Transverse colon (tissue), 4 donors: ENCODE measurements around the gene MON2. TPM values are rescaled to one million over a fixed set of nuclear protein-coding genes. Genes with fewer than 3 reads are reported as not detected.

Experiments
- DNase-seq: peaks from one replicate; pipeline ENCODE4 v3.0.0-alpha.2; 2019
- H3K27ac ChIP-seq, 4 donors: fragments of 200-600 bp; sonication (generic); 2 replicates each; pipeline ENCODE4 v1.5.1; 2016 to 2018; ENCODE audit warnings: inconsistent platforms in 4 of 4
- H3K27me3 ChIP-seq: fragments of 200-600 bp; sonication (generic); 2 replicates; pipeline ENCODE4 v1.5.1; 2017; ENCODE audit warnings: inconsistent platforms
- H3K36me3 ChIP-seq, 4 donors: fragments of 200-600 bp; sonication (generic); 2 replicates each; pipeline ENCODE4 v1.5.1; 2017 to 2019; ENCODE audit warnings: inconsistent platforms in 4 of 4
- H3K4me1 ChIP-seq, 4 donors: fragments of 200-600 bp; sonication (generic); 2 replicates each; pipeline ENCODE4 v1.5.1; 2017 to 2020; ENCODE audit warnings: inconsistent platforms in 4 of 4
- H3K4me3 ChIP-seq, 4 donors: fragments of 200-600 bp; sonication (generic); 1 replicate in 1 of 4; 2 replicates in 3 of 4; pipeline versions ENCODE4 v1.5.1 to v1.6.1; 2017 to 2019; ENCODE audit warnings: inconsistent platforms in 4 of 4
- H3K9me3 ChIP-seq, 2 donors: fragments of 200-600 bp; sonication (generic); 2 replicates each; pipeline ENCODE4 v1.5.1; 2017 to 2019; ENCODE audit warnings: inconsistent platforms in 2 of 2
- CTCF ChIP-seq, 5 experiments: fragments of 200-600 bp in 3 of 5; fragments of 450-650 bp in 2 of 5; sonication (generic) in 3 of 5; IDR thresholded peaks; 1 replicate in 2 of 5; 2 replicates in 3 of 5; pipeline ENCODE4 v1.5.1; 2016 to 2017; ENCODE audit warnings: antibody characterized with exemption in 5 of 5, inconsistent platforms in 3 of 5, mild to moderate bottlenecking in 2 of 5, moderate library complexity in 1 of 5
- EP300 ChIP-seq: sonication (generic); formaldehyde crosslinking; IDR thresholded peaks from one replicate; pipeline ENCODE4 v1.6.1; 2017; ENCODE audit warnings: antibody characterized with exemption, low read depth
- POLR2A ChIP-seq: fragments of 450-650 bp; IDR thresholded peaks from one replicate; pipeline ENCODE4 v1.6.1; 2016; ENCODE audit warnings: antibody characterized with exemption, mild to moderate bottlenecking, moderate library complexity
- POLR2AphosphoS5 ChIP-seq, 3 donors: sonication (generic); formaldehyde crosslinking; IDR thresholded peaks; one replicate each; pipeline ENCODE4 v1.6.1; 2016; ENCODE audit warnings: antibody characterized with exemption in 3 of 3
- WGBS, 2 donors: methylation state at CpG; one replicate each; pipeline ENCODE4 v1.1.5; 2018; ENCODE audit warnings: low coverage in 1 of 2; 5-methylcytosine and 5-hydroxymethylcytosine counted together
- in situ Hi-C, 4 donors: fragments of 200-750 bp; cut with MboI; loops; one replicate each; pipeline versions ENCODE4 v1.15.0 to v1.15.1; 2017; ENCODE audit warnings: low sequenced_read_pairs in 3 of 4, low pct_ligation_motif_present in 1 of 4, low pct_unique_long_range_greater_than_20kb in 1 of 4
- intact Hi-C: fragments of 100-400 bp; cut with DNase I; formaldehyde crosslinking; loops from one replicate; pipeline ENCODE4 v1.15.1; 2023; ENCODE audit warnings: low total_unique reads
- total RNA-seq, 4 donors: library from RNA; depleted of rRNA; stranded (reverse); fragments of >200 nt; gene quantifications; one replicate each; pipeline ENCODE4 v1.1.0, GENCODE V29; 2016

MON2 gene
- total RNA-seq, 4 donors from 2014 or later: 94.6 to 157 (median 129) TPM

DNA sequence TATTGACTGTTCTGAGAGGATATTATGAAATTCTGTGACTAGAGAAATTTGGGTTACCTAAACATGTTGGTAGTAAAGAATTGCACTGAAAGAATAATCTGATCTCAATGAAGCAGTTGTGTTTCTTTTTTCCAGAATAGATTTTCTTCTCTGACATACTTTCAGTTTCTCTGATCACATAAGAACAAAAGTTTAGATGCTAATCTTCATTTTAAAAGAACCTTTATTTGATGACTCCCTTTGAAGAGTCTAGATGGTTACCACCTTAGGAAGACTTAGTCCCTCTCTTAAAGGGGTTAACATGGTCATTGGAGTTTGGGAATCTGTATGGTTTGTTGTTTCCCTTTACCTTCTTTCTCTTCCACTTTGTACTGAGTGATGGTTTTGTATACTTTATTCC is 58.6 kb downstream of the MON2 start:
- Histone ChIP-seq H3K27me3 (no peaks in the 10 kb centered on the region), H3K4me3 (no peak overlapping the region), H3K27ac (no peak overlapping the region), H3K9me3 (no peaks in the 10 kb centered on the region), H3K36me3 (no peaks in the 10 kb centered on the region), H3K4me1 (no peaks in the 10 kb centered on the region)
- intact Hi-C loops: no loop called here
- in situ Hi-C loops: no loop called here
- no peak for DNase-seq
- TF ChIP-seq EP300: no peak
- no peak for TF ChIP-seq POLR2AphosphoS5 (IDR thresholded peaks at IDR 0.05)
- no peak for TF ChIP-seq POLR2A
- TF ChIP-seq CTCF (IDR thresholded peaks at IDR 0.05): no peak

DNA sequence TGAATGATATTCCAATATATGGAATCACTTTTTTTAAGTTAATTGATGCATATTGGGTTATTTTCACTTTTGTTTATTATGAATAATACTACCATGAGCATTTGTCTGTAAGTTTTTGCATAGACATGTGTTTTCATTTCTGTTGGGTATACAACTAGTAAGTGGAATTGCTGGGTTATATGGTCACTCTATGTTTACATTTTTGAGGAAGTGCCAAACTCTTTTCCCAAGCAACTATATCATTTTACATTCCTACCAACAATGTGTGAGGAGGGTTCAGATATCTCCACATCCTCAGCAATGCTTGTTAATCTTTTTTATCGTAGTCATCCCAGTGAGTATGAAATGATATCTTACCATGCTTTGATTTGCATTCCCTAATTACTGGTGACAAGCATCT is 64.0 kb downstream of the MON2 start:
- in situ Hi-C loops: no loop called here
- WGBS, 2 donors: 71 to 86% methylated on average over 1 of the region's 1 CpG
- intact Hi-C loops: no loop called here
- Histone ChIP-seq H3K4me3 (no peak overlapping the region), H3K4me1 (no peaks in the 10 kb centered on the region), H3K36me3 (peaks cover 0 to 19% (median 6%) of the 10 kb centered on the region in 4 donors), H3K9me3 (no peaks in the 10 kb centered on the region), H3K27ac (no peak overlapping the region), H3K27me3 (no peaks in the 10 kb centered on the region)
- DNase-seq: no peak
- TF ChIP-seq EP300: no peak
- TF ChIP-seq POLR2A: no peak
- no peak for TF ChIP-seq CTCF (IDR thresholded peaks at IDR 0.05)
- TF ChIP-seq POLR2AphosphoS5 (IDR thresholded peaks at IDR 0.05): no peak

- Histone ChIP-seq H3K9me3 (no peaks in the 10 kb centered on the region), H3K27ac (no peak overlapping the region), H3K4me3 (no peak overlapping the region), H3K4me1 (no peaks in the 10 kb centered on the region), H3K27me3 (no peaks in the 10 kb centered on the region), H3K36me3 (peaks cover 0 to 36% (median 8%) of the 10 kb centered on the region in 4 donors)
- intact Hi-C loops: no loop called here
- WGBS, 2 donors: 79 to 86% methylated on average over 3 of the region's 3 CpGs
- TF ChIP-seq POLR2A: no peak
- TF ChIP-seq EP300: no peak
- TF ChIP-seq CTCF (IDR thresholded peaks at IDR 0.05): no peak
- TF ChIP-seq POLR2AphosphoS5 (IDR thresholded peaks at IDR 0.05): no peak
- in situ Hi-C loops: no loop called here
- no peak for DNase-seq
These were observed 65.7 kb downstream of the MON2 start for GRCh38 chr12:62532333-62532732.

DNA sequence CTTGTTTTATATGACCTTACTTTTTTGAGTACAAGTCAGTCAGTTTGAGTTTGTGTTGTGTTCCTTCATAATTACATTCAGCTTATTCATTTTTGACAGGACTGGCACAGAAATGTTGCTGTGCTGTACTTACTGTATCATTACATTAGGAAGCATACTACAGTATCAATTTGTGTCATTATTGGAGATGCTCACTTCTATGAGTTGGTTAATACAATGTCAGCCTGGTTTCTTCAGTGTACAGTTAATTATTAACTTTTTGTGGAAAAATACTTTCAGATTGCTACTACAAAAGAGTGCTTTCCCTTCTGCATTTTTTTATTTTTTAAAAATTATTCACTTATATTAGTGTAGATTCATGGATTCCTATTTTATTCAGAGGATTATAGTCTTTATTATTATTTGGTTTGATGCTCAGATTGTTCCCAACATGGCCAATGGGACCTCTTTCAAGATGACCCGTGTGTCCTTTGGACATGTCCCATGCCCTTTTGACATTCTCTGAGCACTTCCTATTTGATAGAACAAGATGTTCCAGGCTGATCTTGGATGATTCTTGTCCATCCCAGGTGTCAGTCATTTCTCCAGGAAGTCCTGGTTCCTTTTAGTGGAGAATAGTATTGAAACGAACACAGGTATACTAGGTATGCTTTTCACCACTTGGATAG is 66.6 kb downstream of the MON2 start:
- no peak for TF ChIP-seq CTCF (IDR thresholded peaks at IDR 0.05)
- no peak for TF ChIP-seq POLR2AphosphoS5 (IDR thresholded peaks at IDR 0.05)
- no peak for TF ChIP-seq POLR2A
- no peak for TF ChIP-seq EP300
- no peaks in the 10 kb centered on the region for H3K4me1 ChIP-seq
- no peak overlapping the region for H3K27ac ChIP-seq
- in situ Hi-C loops: no loop called here
- 91 to 92% methylated on average over 1 to 2 of the region's 2 CpGs for WGBS, 2 donors
- H3K9me3 ChIP-seq: no peaks in the 10 kb centered on the region
- DNase-seq: no peak
- no peak overlapping the region for H3K4me3 ChIP-seq
- no peaks in the 10 kb centered on the region for H3K27me3 ChIP-seq
- peaks cover 0 to 44% (median 12%) of the 10 kb centered on the region in 4 donors for H3K36me3 ChIP-seq
- intact Hi-C loops: no loop called here
